ENCODE measurements around the gene KCNA1. TPM values are rescaled to one million over a fixed set of nuclear protein-coding genes. Genes with fewer than 3 reads are reported as not detected.

Gene KCNA1
- total and polyA plus RNA-seq, 2 experiments from 2014 or later = 0.18 TPM; not detected in 1

DNA sequence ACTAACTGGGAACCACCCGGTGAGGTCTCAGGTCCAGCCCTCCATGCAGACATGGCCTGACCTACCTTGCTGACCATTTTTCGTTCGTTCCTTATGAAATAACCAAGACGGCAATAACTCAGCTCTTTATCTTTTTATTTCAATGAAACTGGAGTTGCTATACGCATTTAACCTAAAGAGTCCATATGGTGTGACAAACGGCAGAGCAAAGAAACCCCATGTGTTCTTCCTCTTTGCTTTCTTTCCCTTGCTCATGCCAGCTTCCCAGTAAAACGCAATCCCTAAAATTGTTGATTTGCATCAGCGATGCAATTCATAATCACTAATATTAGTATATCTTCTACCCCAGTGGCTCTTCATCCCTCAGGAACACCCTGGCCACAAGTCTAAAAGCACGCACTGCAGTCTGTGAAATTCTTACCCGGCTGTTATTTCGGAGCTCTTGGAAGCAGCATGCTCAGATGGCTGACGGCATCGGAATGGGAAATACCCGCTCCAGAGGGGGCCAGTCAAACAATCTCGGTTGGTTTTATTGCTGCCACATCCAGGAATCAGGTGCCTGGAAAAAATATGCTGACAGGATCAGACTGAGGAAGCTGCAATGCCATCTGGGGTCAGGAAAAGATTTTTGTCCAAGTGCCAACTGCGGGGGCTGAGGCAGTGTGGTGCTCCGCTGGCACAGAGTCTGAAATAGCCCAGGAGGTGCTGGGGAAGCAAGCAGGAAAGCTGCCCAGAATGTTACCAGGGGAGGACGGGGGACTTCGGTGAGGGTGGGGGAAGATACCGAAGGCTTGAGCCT lies 28.2 kb upstream of the KCNA1 start:
- Histone ChIP-seq H3K9me3 (ENCODE audit: low read depth) (no peaks in the 10 kb centered on the region), H3K4me3 (no peak overlapping the region), H3K27me3 (no peaks in the 10 kb centered on the region), H3K27ac (no peak overlapping the region), H3K4me1 (ENCODE audit: low read depth) (no peaks in the 10 kb centered on the region), H3K36me3 (no peaks in the 10 kb centered on the region)
- TF ChIP-seq, protein P1, sequence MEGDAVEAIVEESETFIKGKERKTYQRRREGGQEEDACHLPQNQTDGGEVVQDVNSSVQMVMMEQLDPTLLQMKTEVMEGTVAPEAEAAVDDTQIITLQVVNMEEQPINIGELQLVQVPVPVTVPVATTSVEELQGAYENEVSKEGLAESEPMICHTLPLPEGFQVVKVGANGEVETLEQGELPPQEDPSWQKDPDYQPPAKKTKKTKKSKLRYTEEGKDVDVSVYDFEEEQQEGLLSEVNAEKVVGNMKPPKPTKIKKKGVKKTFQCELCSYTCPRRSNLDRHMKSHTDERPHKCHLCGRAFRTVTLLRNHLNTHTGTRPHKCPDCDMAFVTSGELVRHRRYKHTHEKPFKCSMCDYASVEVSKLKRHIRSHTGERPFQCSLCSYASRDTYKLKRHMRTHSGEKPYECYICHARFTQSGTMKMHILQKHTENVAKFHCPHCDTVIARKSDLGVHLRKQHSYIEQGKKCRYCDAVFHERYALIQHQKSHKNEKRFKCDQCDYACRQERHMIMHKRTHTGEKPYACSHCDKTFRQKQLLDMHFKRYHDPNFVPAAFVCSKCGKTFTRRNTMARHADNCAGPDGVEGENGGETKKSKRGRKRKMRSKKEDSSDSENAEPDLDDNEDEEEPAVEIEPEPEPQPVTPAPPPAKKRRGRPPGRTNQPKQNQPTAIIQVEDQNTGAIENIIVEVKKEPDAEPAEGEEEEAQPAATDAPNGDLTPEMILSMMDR (IDR thresholded peaks at IDR 0.05; ENCODE audit: low read depth, low read length) = no peak
- DNase-seq (ENCODE audit: low read depth in 1 of 2, low spot score in 1 of 2) = no peak

DNA sequence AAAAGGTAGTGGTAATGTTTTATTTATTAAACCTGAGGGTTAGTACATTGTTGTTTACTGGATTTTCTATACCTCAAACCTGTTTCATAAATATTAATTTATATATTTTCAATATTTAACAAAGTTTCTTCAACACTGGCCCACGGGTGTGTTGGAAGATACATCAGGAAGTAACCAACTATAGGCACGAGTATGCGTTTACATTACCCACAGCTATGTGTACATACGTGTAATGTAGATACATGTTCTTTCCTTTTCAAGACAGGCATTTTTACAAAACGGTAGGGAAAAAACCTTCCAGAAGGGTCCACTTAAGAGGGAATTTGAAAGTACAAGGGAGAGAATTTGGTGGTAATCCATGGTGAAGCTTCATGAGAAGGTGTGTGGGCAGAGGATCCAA lies 17.8 kb upstream of the KCNA1 start:
- TF ChIP-seq, protein P1 (IDR thresholded peaks at IDR 0.05; ENCODE audit: low read depth, low read length) = no peak
- no peak for DNase-seq (ENCODE audit: low read depth in 1 of 2, low spot score in 1 of 2)
- Histone ChIP-seq H3K4me3 (no peak overlapping the region), H3K9me3 (ENCODE audit: low read depth) (no peaks in the 10 kb centered on the region), H3K27ac (no peak overlapping the region), H3K27me3 (peaks cover 36% of the 10 kb centered on the region), H3K36me3 (no peaks in the 10 kb centered on the region), H3K4me1 (ENCODE audit: low read depth) (no peaks in the 10 kb centered on the region)

DNA sequence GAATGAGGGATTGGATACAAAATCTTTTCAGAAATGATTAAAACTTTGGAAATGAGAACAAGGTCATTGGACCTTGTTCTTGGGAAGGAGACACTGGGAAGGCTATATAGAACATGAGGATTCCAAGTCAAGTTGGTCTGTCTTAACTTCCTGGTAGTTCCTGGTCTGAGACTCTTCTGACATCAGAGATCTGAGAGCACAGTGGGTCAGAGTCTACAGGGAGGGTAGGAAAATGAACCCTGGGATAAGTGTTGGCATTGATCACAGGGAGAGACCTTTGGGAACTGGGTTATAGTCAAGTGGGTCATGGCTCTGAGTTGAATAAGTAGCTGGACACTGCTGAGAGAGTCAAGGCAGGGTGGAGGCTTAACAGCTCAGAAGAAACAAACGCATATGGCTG lies 17.3 kb upstream of the KCNA1 start:
- Histone ChIP-seq H3K9me3 (ENCODE audit: low read depth) (no peaks in the 10 kb centered on the region), H3K4me3 (no peak overlapping the region), H3K27ac (no peak overlapping the region), H3K27me3 (peaks cover 37% of the 10 kb centered on the region), H3K4me1 (ENCODE audit: low read depth) (no peaks in the 10 kb centered on the region), H3K36me3 (no peaks in the 10 kb centered on the region)
- TF ChIP-seq, protein P1 (IDR thresholded peaks at IDR 0.05; ENCODE audit: low read depth, low read length) = no peak
- no peak for DNase-seq (ENCODE audit: low read depth in 1 of 2, low spot score in 1 of 2)

DNA sequence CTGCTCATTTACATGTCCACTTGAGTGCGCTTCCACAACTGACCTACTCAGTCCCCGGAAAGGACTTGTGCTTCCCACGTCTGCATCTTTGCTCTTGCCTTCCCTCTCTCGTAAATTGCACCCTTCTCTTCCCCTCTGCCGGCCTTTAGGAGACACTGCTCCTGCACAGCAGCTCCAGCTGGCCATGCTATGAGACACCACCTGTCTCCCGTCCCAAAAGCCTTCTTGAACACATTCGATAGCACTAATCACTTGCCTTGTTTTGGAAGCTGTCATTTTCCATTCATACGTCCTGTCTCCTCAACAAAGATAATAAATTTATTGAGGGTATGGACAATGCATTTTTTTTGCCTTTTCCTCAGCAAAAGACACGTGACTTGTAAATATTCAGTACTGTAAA lies 15.7 kb upstream of the KCNA1 start:
- TF ChIP-seq, protein P1 (IDR thresholded peaks at IDR 0.05; ENCODE audit: low read depth, low read length) = no peak
- Histone ChIP-seq H3K36me3 (no peaks in the 10 kb centered on the region), H3K4me3 (no peak overlapping the region), H3K27me3 (peaks cover 39% of the 10 kb centered on the region), H3K27ac (no peak overlapping the region), H3K4me1 (ENCODE audit: low read depth) (no peaks in the 10 kb centered on the region), H3K9me3 (ENCODE audit: low read depth) (no peaks in the 10 kb centered on the region)
- DNase-seq (ENCODE audit: low read depth in 1 of 2, low spot score in 1 of 2) = no peak

GRCh38 chr12:4899364-4899763 lies 10.3 kb upstream of the KCNA1 start:
- TF ChIP-seq, protein P1 (IDR thresholded peaks at IDR 0.05; ENCODE audit: low read depth, low read length) = no peak
- H3K9me3 ChIP-seq (ENCODE audit: low read depth) = no peaks in the 10 kb centered on the region
- H3K27ac ChIP-seq = no peak overlapping the region
- no peak overlapping the region for H3K4me3 ChIP-seq
- H3K27me3 ChIP-seq = peaks cover 20% of the 10 kb centered on the region
- H3K4me1 ChIP-seq (ENCODE audit: low read depth) = no peaks in the 10 kb centered on the region
- no peaks in the 10 kb centered on the region for H3K36me3 ChIP-seq
- DNase-seq (ENCODE audit: low read depth in 1 of 2, low spot score in 1 of 2) = no peak

Measured in cardiac muscle cell (in vitro differentiated cells and primary cell).